ENCODE measurements around the gene DDX23.

DDX23 gene

GRCh38 chr12:48827513-48828096 is 24.4 kb downstream of the DDX23 start:
- no peak for DNase-seq
- in situ Hi-C loops (cut with MboI; ENCODE audit: low pct_unique_long_range_greater_than_20kb, low sequenced_read_pairs) = no loop called here

DNA sequence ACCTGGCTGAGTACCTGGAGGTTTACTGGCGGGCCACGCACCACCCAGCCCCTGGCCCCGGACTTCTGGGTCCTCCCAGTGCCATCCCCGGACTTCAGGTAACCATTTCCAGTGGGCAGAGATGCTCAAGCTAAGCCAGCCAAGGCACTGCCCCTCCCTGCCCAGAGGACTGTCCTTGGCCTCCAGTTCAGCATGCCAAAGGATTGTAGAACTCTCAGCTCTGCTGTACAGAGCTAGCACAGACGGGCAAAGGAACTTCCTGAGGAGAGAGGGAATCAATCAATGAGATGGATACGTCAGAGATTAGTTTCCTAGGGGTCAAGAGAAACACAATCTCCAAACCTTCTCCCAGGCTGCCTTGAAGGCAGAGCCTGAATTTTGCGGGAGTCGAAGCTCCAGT is 24.9 kb downstream of the DDX23 start:
- DNase-seq = no peak
- in situ Hi-C loops (cut with MboI; ENCODE audit: low pct_unique_long_range_greater_than_20kb, low sequenced_read_pairs) = no loop called here

DNA sequence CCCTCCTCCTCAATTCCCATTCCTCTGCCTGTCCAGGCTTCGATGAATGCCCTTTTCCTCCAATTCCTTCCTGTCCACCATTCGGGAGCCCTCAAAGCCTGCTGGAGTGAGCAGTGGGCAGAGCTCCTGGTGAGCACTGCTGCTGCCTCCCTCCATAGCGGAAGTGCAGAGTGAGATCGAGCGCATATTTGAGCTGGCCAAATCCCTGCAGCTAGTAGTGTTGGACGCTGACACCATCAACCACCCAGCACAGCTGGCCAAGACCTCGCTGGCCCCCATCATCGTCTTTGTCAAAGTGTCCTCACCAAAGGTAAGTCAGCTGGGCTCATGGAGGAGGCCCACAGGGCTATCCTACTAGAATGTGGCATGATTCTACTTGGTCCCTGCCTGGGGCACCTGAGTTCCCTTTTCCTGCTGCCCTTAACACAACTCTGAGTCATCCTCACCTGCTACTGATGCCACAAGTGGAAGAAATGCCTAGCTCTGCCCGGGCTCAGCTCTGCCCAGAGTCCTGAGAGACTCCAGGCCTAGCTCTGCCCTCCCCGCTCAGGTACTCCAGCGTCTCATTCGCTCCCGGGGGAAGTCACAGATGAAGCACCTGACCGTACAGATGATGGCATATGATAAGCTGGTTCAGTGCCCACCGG is 25.6 kb downstream of the DDX23 start:
- in situ Hi-C loops (cut with MboI; ENCODE audit: low pct_unique_long_range_greater_than_20kb, low sequenced_read_pairs) = no loop called here
- DNase-seq = no peak

- DNase-seq = no peak
- in situ Hi-C loops (cut with MboI; ENCODE audit: low pct_unique_long_range_greater_than_20kb, low sequenced_read_pairs) = no loop called here
Measured at GRCh38 chr12:48824905-48825304, 27.1 kb downstream of the DDX23 start.

DNA sequence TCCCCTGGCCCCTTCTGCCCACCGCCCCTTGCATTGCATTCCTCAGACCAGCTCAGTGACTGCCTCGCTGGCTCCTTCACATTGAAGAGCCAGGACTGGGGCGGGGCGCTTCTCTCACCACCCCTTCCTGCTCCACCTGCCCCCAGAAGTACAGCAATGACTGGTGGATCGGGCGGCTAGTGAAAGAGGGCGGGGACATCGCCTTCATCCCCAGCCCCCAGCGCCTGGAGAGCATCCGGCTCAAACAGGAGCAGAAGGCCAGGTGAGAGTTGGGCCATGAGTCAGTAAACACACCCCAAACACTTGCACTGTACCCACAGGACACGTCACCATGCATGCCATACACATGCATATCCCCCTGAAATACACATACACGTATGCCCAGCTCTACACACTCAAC is 27.9 kb downstream of the DDX23 start:
- in situ Hi-C loops (cut with MboI; ENCODE audit: low pct_unique_long_range_greater_than_20kb, low sequenced_read_pairs) = no loop called here
- DNase-seq = no peak

- DNase-seq = no peak
- in situ Hi-C loops (cut with MboI; ENCODE audit: low pct_unique_long_range_greater_than_20kb, low sequenced_read_pairs) = no loop called here
Measured at GRCh38 chr12:48823281-48823680, 28.7 kb downstream of the DDX23 start.

- in situ Hi-C loops (cut with MboI; ENCODE audit: low pct_unique_long_range_greater_than_20kb, low sequenced_read_pairs) = no loop called here
- DNase-seq = no peak
Measured at GRCh38 chr12:48822711-48823110, 29.3 kb downstream of the DDX23 start.

- in situ Hi-C loops (cut with MboI; ENCODE audit: low pct_unique_long_range_greater_than_20kb, low sequenced_read_pairs) = no loop called here
- no peak for DNase-seq
Measured at GRCh38 chr12:48822139-48822538, 29.8 kb downstream of the DDX23 start.

DNA sequence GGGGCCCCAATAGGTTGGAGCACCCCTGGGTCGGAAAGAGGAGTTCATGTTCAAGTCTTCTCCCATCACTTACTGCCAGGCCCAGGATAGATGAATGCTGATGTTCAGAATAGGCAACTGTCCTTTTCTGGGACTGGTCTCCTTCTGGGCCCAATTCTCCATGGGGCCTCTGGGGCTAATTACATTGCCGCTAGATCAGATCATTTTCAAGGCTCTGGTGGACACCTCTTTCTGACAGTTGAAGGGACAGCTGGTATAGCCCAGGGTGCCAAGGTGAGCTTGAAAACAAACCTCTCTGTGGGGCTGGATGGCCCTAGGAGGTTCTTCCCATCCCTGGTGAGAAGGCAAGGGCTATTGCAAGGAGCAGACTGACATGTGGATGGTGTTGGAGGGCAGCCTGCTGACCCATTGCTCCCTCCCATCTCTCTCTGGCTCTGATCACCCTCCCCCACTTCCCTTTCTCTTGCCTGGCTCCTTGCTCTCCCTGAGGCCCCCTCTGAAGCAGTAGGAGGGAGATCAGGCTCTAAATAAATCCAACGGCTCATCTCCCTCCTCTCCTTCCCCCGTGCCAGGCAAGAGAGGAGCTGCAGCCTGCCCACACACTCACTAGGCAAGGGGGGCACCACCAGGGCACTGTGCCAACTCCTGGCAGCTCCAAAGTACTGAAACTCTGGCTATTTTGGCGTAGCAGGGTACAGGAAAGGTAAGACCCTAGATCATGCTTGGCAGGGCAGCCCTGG is 31.8 kb downstream of the DDX23 start:
- DNase-seq = peak; percentile 24
- in situ Hi-C loops (cut with MboI; ENCODE audit: low pct_unique_long_range_greater_than_20kb, low sequenced_read_pairs) = no loop called here

DNA sequence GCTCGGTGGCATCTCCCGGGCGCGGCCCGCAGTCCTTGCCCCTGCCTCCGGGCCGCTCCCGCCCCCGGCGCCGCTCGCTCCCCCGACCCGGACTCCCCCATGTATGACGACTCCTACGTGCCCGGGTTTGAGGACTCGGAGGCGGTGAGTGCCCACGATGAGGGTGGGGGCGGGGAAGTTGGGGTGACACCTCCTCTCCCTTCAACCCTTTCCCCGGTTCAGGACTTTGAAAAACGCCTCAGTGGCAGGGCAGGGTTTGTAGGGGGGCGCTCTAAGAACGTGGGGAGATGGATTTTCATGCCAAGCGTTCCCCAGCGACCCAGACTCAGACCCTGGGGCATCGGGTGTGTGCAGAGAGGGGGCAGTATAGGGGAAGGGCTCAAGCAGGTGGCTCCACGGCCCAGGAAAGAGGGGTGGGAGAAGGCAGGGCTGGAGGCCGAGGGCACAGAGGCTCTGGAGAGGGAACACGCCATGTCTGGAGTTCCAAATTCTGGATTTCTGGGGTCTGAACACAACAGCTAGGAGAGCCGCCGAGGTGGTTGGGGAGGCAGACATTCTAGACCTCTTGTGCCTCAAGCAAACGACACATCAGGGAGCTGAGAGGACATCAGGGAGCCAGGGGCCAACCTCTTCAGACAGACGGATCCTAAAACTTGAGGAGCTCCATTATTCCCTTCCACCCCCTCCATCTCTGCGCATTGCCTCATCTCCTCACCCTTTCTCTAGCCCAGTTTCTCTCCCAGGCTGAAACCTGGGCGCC is 33.0 kb downstream of the DDX23 start:
- in situ Hi-C loops (cut with MboI; ENCODE audit: low pct_unique_long_range_greater_than_20kb, low sequenced_read_pairs) = no loop called here
- DNase-seq = no peak

DNA sequence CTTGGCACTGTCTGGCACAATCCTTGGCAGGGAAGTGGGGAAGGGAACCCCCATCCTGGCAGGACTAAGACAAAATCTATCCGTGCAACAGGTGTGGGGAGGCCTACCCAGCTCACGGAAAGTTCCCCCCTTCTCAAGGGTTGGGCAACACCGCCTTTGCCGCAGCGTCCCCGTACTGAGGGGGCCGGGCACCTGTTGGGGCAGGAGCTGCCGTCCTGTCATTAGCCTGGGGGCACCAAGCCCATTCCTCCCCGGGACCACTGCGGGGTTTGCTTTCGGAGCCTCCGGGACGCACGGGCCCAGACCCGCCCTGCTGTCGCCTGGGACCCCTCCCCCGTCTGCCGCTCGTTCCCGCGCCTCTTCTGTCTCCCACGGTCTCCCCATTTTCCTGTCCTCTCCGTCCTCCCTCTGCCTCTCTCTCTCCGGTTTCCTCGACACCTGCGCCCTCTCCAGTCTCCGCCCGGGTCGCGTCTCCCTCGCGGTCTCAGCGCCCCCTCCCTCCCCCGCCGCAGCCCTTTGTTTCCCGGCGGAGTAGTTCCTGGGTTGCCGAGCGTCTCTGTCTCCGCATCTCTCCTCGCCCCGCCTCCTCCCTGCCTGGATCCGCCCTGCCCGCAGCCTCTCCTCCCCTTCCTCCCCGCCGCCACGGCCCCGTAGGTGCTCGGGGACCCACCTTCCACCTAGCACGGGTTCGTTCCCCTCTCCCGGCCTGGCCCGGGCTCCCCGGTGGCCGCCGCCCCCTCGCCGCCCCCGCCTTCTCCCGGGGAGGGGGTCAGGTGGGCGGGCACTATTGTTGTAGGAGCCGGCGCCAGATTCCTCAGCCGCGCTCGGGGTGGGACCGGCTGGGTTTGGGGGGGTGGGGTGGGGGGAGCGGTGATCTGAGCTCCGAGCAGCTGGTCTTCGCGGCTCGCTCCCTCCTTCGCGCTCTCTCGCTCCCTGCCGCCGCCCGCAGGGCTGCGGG is 33.8 kb downstream of the DDX23 start, which contains the start of gene CACNB3:
Gene CACNB3 (plus strand): TSS at position 624 of the 958 bp plus-strand sequence. CDS start 434 bp downstream, outside the sequence.
- in situ Hi-C loops (cut with MboI; ENCODE audit: low pct_unique_long_range_greater_than_20kb, low sequenced_read_pairs) = no loop called here
- peak; percentile 60 for DNase-seq

- DNase-seq = no peak
- in situ Hi-C loops (cut with MboI; ENCODE audit: low pct_unique_long_range_greater_than_20kb, low sequenced_read_pairs) = no loop called here
Measured at GRCh38 chr12:48816143-48816854, 35.7 kb downstream of the DDX23 start.

GRCh38 chr12:48815126-48816110 is 36.5 kb downstream of the DDX23 start:
- in situ Hi-C loops (cut with MboI; ENCODE audit: low pct_unique_long_range_greater_than_20kb, low sequenced_read_pairs) = no loop called here
- DNase-seq = peak; percentile 90

GRCh38 chr12:48814262-48815125 is 37.5 kb downstream of the DDX23 start:
- DNase-seq = peak; percentile 83
- in situ Hi-C loops (cut with MboI; ENCODE audit: low pct_unique_long_range_greater_than_20kb, low sequenced_read_pairs) = no loop called here

GRCh38 chr12:48813465-48814261 is 38.3 kb downstream of the DDX23 start:
- DNase-seq = peak; percentile 39
- in situ Hi-C loops (cut with MboI; ENCODE audit: low pct_unique_long_range_greater_than_20kb, low sequenced_read_pairs) = no loop called here
